NCI-H2227 (cell line): Measurements from ENCODE around the gene NACA2.
"Not testable (repeated sequence)": the region's sequence is repeated elsewhere in the genome, so short reads cannot be mapped to it uniquely, and the experiment has no call there.

Experiments used
- DNase-seq: peaks from one replicate; lab custom pipeline; 2025; ENCODE audit not compliant: unreplicated experiment; lab: John Stamatoyannopoulos, UW

NACA2 gene

GRCh38 chr17:61552560-61552959 is 38.5 kb downstream of the NACA2 start:
- DNase-seq = not testable (repeated sequence)

- peak; percentile 49 for DNase-seq
These were observed 39.7 kb downstream of the NACA2 start for GRCh38 chr17:61551255-61551742.

- no peak for DNase-seq
These were observed 43.9 kb downstream of the NACA2 start for GRCh38 chr17:61547113-61547512.

GRCh38 chr17:61545335-61545938 is 45.6 kb downstream of the NACA2 start:
- DNase-seq = no peak

- DNase-seq = no peak
These were observed 47.1 kb downstream of the NACA2 start for GRCh38 chr17:61543786-61544415.

- DNase-seq = no peak
These were observed 49.0 kb downstream of the NACA2 start for GRCh38 chr17:61542027-61542426.

- DNase-seq = no peak
These were observed 50.1 kb downstream of the NACA2 start for GRCh38 chr17:61540874-61541273.
